Left renal cortex interstitium (tissue), 4 donors: ENCODE data around the gene PFKL. TPM values are rescaled to one million over a fixed set of nuclear protein-coding genes. Genes with fewer than 3 reads are reported as not detected.

ENCODE experiments used
- DNase-seq, 4 donors: peaks; one replicate each; pipeline ENCODE4 v3.0.0-alpha.2; 2013; ENCODE audit warnings: low read depth in 4 of 4, low spot score in 2 of 4, missing footprints in 1 of 4
- polyA plus RNA-seq, 4 donors: library from polyadenylated mRNA; unstranded; fragments of 120-200 nt; gene quantifications; one replicate each; pipeline ENCODE4 v1.2.1, GENCODE V29; 2013; ENCODE audit not compliant: insufficient read length in 4 of 4

PFKL gene
- polyA plus RNA-seq, 4 donors: 104 to 178 (median 157) TPM

GRCh38 chr21:44310628-44311507 is 11.0 kb downstream of the PFKL start:
- DNase-seq: no peak

GRCh38 chr21:44312089-44312488 is 12.2 kb downstream of the PFKL start:
- no peak for DNase-seq

- no peak for DNase-seq
Observed at GRCh38 chr21:44312716-44313115, 12.9 kb downstream of the PFKL start.

- no peak for DNase-seq
Observed at GRCh38 chr21:44313451-44313850, 13.6 kb downstream of the PFKL start.

GRCh38 chr21:44314128-44314527 is 14.3 kb downstream of the PFKL start:
- DNase-seq: no peak

GRCh38 chr21:44314561-44314960 is 14.7 kb downstream of the PFKL start:
- DNase-seq: no peak

- no peak for DNase-seq
Observed at GRCh38 chr21:44315691-44316203, 15.9 kb downstream of the PFKL start.

- no peak for DNase-seq
Observed at GRCh38 chr21:44316277-44316900, 16.5 kb downstream of the PFKL start.

- DNase-seq: no peak
Observed at GRCh38 chr21:44317241-44317782, 17.5 kb downstream of the PFKL start.

GRCh38 chr21:44317871-44318270 is 18.0 kb downstream of the PFKL start:
- DNase-seq: no peak

GRCh38 chr21:44318489-44319285 is 18.8 kb downstream of the PFKL start:
- no peak for DNase-seq

- DNase-seq: no peak
Observed at GRCh38 chr21:44319407-44320065, 19.7 kb downstream of the PFKL start.

- no peak for DNase-seq
Observed at GRCh38 chr21:44320847-44321246, 21.0 kb downstream of the PFKL start.

- DNase-seq: no peak
Observed at GRCh38 chr21:44321846-44322450, 22.1 kb downstream of the PFKL start.

GRCh38 chr21:44322621-44323325 is 22.9 kb downstream of the PFKL start:
- DNase-seq: no peak

- DNase-seq: no peak
Observed at GRCh38 chr21:44323591-44323990, 23.7 kb downstream of the PFKL start.

- DNase-seq: no peak
Observed at GRCh38 chr21:44324106-44324853, 24.4 kb downstream of the PFKL start.

- DNase-seq: no peak
Observed at GRCh38 chr21:44324854-44325107, 24.9 kb downstream of the PFKL start.
